Thoracic aorta endothelial cell (primary cell): ENCODE measurements around the gene GOLGA8O. TPM values are rescaled to one million over a fixed set of nuclear protein-coding genes. Genes with fewer than 3 reads are reported as not detected.

Experiments used
- small RNA-seq: library from RNA; depleted of rRNA; stranded (forward); fragments of <200 nt; gene quantifications from one replicate; pipeline ENCODE3, GENCODE V24; 2012
- total RNA-seq: library from RNA; depleted of rRNA; stranded (reverse); fragments of >200 nt; gene quantifications from 2 replicates; pipeline ENCODE4 v1.2.3, GENCODE V29; 2012

GOLGA8O gene
- total RNA-seq: 0.13 and 0.29 TPM in 2 replicates

DNA sequence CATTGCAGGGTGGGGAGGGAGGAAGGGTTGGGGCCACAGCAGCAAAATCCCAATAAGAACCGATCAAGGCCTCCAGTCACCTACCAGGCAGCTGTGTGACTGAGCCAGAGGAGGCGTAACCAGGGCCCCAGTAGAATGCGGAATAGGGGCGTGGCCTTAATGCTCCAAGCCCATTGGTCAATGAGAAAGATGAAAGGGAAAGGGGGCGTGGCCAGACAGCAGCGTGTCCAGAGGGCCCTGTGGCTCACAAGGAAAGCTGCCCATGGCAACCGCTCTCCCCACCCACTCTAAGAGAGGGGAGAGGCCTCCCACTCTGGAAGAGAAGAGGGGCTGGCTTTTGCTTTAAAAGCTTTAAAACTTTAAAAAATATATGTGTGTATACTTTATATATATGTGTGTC is at the start of gene GOLGA8O:
TSS of gene GOLGA8O (minus strand) at position 101 of the 400 bp plus-strand sequence. CDS start at position 3, 98 bp downstream.

GRCh38 chr15:32403192-32403591 is 52.2 kb downstream of the GOLGA8O start, which contains the start of gene GOLGA8K:
Gene GOLGA8K (minus strand): TSS chr15:32403292. CDS start chr15:32403194, 98 bp downstream.

Small RNA genes within 50 kb of the gene (small RNA-seq; reads per million reads assigned to genes)
- gene AC135983.5: not detected
- gene RF00096: not detected
- gene RN7SL539P: not detected

Other genes with a start within 250 kb of the GOLGA8O start
- 0.66 and 1.5 TPM in 2 replicates for gene GOLGA8K, start 52.3 kb downstream of the GOLGA8O start, total RNA-seq
- 1.9 and 3.0 TPM in 2 replicates for gene GOLGA8N, start 137.8 kb upstream of the GOLGA8O start, total RNA-seq
- gene ARHGAP11A, start 159.9 kb upstream of the GOLGA8O start, total RNA-seq: 52.9 and 65.5 TPM in 2 replicates
- 0.29 and 0.66 TPM in 2 replicates for gene SCG5, start 186.1 kb upstream of the GOLGA8O start, total RNA-seq